ENCODE measurements around the gene BAHCC1.

The BAHCC1 gene

DNA sequence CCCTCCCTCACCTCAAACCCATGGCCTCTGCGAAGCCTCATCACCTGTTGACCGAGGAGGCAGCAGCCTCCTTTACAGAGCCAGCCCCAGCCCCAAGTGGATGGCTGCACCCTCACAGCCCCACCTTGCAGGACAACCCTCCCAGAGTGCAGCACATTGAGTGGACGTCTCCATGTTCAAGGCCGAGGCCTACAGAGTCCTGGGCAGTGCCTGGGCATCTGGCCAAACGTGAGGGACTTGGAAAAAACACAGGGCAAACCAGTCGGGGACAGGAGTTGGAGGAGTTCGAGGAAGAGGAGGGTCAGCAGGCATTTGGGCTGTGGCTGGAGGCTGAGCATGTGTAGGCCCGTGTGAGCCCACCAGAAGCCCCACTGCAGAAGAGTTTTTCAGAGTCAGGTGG lies 77.8 kb downstream of the BAHCC1 start:
- no peak overlapping the region for H3K9ac ChIP-seq
- H3K4me1 ChIP-seq, result peaks cover 87% of the 10 kb centered on the region
- H3K27ac ChIP-seq, result no peak overlapping the region
- H4K20me1 ChIP-seq, result peaks cover 9% of the 10 kb centered on the region
- H3K27me3 ChIP-seq, result no peaks in the 10 kb centered on the region
- TF ChIP-seq Cebpa-rat (IDR thresholded peaks at IDR 0.05), result no peak
- H3K36me3 ChIP-seq, result peaks cover 3% of the 10 kb centered on the region; the same call in 1 of the 2 replicates
- peak overlapping the region; percentile 58 for H3K4me2 ChIP-seq
- no peak overlapping the region for H3K4me3 ChIP-seq
- H3K9me3 ChIP-seq, result no peaks in the 10 kb centered on the region

DNA sequence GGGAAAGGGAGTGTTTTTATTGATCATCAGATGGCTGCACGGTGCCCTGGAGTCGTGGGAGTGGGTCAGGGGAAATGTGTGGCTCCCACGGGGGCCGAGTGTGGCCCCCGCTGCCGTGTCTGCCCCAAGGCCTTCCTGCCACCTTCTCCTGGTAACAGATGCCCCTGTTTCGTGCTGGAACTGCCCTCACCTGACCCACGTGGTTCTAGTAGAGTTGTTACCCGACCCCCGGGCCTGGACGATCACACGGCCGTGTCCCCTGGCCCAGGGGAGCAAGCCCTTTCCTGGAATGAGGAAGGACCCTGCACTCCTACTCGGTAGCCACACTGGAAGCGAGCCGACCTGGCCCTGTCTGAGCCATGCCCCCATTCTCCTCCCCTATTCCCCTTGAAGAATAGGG lies 79.7 kb downstream of the BAHCC1 start:
- H3K27me3 ChIP-seq, result no peaks in the 10 kb centered on the region
- peaks cover 85% of the 10 kb centered on the region for H3K4me1 ChIP-seq
- no peak for TF ChIP-seq Cebpa-rat (IDR thresholded peaks at IDR 0.05)
- peak overlapping the region; percentile 58 for H3K4me2 ChIP-seq
- no peak overlapping the region for H3K4me3 ChIP-seq
- peak overlapping the region; percentile 44; the same call in 1 of the 2 replicates for H3K9ac ChIP-seq
- H3K36me3 ChIP-seq, result no peaks in the 10 kb centered on the region
- H3K9me3 ChIP-seq, result no peaks in the 10 kb centered on the region
- no peaks in the 10 kb centered on the region for H4K20me1 ChIP-seq
- peak overlapping the region; percentile 63 for H3K27ac ChIP-seq

DNA sequence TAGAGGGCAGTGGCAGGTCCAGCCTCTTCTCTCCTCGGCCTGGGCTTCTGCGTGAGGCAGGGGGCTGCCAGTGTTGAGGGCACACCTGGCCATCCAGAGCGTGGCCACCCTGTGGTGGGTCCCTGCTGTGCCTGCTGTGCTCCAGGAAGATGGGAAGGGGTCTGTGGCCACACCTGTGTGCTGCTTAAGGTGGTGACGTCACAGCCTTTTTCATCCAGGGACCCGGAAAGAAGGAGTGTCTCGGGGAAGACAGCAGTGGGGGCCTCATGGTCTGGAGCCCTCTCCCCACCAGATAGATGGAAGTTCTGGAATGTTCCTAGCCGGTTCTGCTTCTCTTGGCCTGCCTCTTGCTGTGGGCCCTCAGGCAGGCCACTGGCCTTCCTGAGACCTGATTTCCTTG lies 80.8 kb downstream of the BAHCC1 start:
- no peak for TF ChIP-seq Cebpa-rat (IDR thresholded peaks at IDR 0.05)
- no peaks in the 10 kb centered on the region for H4K20me1 ChIP-seq
- peaks cover 85% of the 10 kb centered on the region for H3K4me1 ChIP-seq
- H3K36me3 ChIP-seq, result no peaks in the 10 kb centered on the region
- no peaks in the 10 kb centered on the region for H3K27me3 ChIP-seq
- no peak overlapping the region for H3K4me3 ChIP-seq
- H3K9me3 ChIP-seq, result no peaks in the 10 kb centered on the region
- H3K4me2 ChIP-seq, result peak overlapping the region; percentile 58
- no peak overlapping the region for H3K9ac ChIP-seq
- no peak overlapping the region for H3K27ac ChIP-seq

DNA sequence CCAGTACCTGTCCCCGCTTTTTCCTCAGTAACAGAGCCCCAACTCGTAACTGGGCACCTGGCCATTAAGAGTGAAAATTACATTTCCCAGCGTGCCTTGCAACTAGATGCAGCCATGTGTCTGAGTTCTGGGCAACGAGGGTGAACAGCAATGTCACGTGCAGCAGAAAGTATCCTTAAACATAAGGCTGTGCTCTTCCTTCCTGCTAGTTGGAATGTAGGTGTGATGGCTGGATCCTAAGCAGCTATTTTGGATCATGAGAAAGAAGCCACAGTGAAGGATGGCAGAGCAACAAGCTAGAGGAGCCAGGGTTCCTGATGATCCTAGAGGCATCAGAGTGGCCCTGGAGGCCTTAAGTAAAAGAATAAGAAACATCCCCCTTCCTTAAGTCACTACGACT lies 81.4 kb downstream of the BAHCC1 start:
- Histone ChIP-seq H3K27me3 (no peaks in the 10 kb centered on the region), H3K4me2 (no peak overlapping the region), H3K36me3 (no peaks in the 10 kb centered on the region), H3K27ac (no peak overlapping the region), H3K9ac (no peak overlapping the region), H3K4me3 (no peak overlapping the region), H3K9me3 (no peaks in the 10 kb centered on the region), H3K4me1 (peaks cover 83% of the 10 kb centered on the region), H4K20me1 (no peaks in the 10 kb centered on the region)
- no peak for TF ChIP-seq Cebpa-rat (IDR thresholded peaks at IDR 0.05)

DNA sequence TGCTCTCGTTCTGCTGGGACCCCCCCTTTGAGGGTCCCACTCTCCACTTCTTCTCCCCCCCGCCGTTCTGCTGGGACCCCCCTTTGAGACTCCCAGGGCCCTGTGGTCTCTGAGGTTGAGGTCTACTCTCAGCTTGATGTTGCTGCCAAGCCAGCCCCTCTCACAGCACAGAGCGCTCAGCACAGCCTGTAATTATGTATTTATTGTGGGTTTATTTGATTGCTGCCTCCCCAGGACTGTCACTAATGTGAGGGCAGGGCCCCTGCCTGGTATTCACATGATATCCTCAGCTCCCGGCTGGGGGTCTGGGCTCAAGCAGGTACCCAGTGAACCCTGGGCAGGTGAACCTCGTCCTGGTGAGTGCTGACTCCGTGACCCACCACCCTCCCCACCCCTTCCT lies 81.9 kb downstream of the BAHCC1 start:
- Histone ChIP-seq H3K4me1 (peaks cover 83% of the 10 kb centered on the region), H3K9ac (no peak overlapping the region), H3K36me3 (no peaks in the 10 kb centered on the region), H3K4me3 (no peak overlapping the region), H4K20me1 (no peaks in the 10 kb centered on the region), H3K27ac (no peak overlapping the region), H3K4me2 (no peak overlapping the region; the same call in 1 of the 2 replicates), H3K9me3 (no peaks in the 10 kb centered on the region), H3K27me3 (no peaks in the 10 kb centered on the region)
- no peak for TF ChIP-seq Cebpa-rat (IDR thresholded peaks at IDR 0.05)

DNA sequence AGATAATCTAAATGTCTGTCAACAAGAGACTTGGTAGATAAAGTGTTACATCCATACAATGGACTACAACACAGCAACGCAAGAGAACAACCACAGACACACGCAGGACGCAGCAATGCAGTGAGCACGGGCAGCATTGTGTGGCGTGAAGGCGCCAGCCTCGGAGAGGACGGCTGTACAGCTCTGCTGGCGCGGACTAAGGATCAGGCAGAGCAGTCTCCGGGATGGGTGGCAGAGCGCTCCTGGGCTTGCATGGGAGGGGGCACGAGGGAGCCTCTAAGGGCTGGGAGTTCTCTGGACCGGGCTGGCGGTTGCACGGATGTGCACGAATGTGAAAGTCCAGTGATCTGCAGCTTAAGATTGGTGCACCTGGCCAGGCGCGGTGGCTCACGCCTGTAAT lies 82.9 kb downstream of the BAHCC1 start:
- no peak for TF ChIP-seq Cebpa-rat (IDR thresholded peaks at IDR 0.05)
- Histone ChIP-seq H4K20me1 (no peaks in the 10 kb centered on the region), H3K4me2 (no peak overlapping the region), H3K4me3 (no peak overlapping the region), H3K27ac (no peak overlapping the region), H3K4me1 (peaks cover 83% of the 10 kb centered on the region), H3K9me3 (no peaks in the 10 kb centered on the region), H3K9ac (no peak overlapping the region), H3K27me3 (no peaks in the 10 kb centered on the region), H3K36me3 (no peaks in the 10 kb centered on the region)

DNA sequence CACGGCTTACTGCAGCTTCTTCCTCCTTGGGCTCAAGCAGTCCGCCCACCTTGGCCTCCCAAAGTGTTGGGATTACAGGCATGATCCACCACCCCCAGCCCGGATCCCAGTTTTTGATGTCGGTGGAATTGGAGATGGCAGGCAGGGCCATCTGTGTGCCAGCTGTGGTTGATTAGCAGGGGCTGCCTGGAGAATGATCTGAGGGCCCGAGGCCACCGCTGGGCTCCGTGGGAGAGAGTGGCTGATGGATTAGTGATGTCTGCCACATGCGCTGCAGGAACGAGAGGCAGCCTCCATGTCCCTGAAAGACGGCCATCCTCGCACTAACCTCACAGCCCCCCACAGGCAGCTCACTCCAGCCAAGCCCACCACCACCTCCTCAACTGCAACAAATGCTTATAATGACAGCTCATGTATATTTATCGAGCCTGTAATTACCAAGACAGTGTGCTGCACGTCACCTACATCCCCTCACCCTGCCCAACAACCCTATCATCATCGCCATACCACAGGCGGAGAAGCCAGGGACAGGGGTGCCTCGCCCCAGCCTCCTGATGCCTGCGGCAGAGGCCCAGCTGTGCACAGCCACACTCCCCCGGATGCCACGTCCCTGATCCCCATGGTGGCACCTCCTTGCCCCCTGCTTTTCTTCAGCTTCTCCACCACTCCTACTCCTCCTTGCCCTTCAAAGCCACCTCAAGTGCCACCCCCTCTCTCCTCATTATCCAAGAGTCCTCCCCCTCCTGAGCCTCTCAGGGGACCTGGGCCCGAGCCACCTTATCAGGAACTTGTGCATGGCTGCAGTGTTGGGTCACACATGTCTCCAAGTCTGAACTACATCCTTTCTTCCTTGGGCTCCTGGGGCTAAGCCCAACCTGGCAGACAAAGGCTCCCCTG lies 84.2 kb downstream of the BAHCC1 start:
- TF ChIP-seq Cebpa-rat (IDR thresholded peaks at IDR 0.05), result no peak
- Histone ChIP-seq H3K4me1 (peaks cover 80% of the 10 kb centered on the region), H3K4me3 (no peak overlapping the region), H3K27me3 (no peaks in the 10 kb centered on the region), H3K4me2 (peak overlapping the region; percentile 96), H3K36me3 (no peaks in the 10 kb centered on the region), H3K27ac (peak overlapping the region; percentile 99), H4K20me1 (no peaks in the 10 kb centered on the region), H3K9me3 (no peaks in the 10 kb centered on the region), H3K9ac (no peak overlapping the region)

DNA sequence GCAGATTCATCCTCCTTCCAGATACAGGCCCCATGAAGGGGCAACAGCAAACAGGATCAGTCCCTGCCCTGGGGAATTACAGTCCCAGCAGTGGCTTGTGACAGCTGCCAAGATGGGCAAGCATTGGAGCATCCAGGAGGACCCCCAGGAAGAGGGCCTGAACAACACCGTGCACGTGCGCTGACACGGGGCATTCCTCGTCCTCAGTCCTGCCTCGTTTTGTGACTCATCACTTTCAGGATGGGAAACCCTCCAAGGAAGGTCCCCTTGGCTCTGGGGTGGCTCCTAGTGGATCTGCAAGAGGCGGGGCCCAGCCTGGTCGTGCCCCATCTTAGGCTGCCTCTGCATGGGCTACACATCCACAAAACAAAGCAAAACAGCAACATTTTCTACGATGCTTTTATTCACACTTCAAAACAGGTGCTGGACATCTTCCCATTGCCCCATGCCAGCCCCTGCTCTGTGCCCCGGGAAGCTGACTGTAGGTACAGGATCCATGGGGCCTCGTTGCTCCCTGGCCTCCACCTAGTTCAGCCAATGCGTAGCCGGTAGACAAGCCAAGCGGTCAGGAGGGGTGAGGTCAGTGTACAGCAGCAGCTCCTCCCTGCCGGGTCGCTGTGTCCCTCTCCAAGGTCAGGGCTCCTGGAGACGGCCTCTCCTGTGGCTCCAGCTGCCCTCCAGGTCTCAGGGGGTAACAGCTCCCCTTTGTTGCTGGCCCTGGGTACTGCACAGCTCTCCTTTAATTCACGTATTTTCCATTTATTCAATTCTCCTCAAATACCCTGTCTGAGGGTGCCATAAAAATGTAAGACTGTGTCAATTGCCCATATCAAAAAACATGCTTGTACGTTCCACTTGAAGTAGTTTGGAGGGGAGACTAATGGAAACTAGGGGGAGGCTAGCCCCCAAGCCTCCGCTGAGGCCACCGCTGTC lies 85.1 kb downstream of the BAHCC1 start:
- Histone ChIP-seq H3K27ac (peak overlapping the region; percentile 99), H3K4me2 (peak overlapping the region; percentile 96), H4K20me1 (no peaks in the 10 kb centered on the region), H3K9ac (peak overlapping the region; percentile 82), H3K36me3 (no peaks in the 10 kb centered on the region), H3K9me3 (no peaks in the 10 kb centered on the region), H3K27me3 (no peaks in the 10 kb centered on the region), H3K4me1 (peaks cover 80% of the 10 kb centered on the region), H3K4me3 (peak overlapping the region; percentile 67)
- TF ChIP-seq Cebpa-rat (IDR thresholded peaks at IDR 0.05), result no peak

DNA sequence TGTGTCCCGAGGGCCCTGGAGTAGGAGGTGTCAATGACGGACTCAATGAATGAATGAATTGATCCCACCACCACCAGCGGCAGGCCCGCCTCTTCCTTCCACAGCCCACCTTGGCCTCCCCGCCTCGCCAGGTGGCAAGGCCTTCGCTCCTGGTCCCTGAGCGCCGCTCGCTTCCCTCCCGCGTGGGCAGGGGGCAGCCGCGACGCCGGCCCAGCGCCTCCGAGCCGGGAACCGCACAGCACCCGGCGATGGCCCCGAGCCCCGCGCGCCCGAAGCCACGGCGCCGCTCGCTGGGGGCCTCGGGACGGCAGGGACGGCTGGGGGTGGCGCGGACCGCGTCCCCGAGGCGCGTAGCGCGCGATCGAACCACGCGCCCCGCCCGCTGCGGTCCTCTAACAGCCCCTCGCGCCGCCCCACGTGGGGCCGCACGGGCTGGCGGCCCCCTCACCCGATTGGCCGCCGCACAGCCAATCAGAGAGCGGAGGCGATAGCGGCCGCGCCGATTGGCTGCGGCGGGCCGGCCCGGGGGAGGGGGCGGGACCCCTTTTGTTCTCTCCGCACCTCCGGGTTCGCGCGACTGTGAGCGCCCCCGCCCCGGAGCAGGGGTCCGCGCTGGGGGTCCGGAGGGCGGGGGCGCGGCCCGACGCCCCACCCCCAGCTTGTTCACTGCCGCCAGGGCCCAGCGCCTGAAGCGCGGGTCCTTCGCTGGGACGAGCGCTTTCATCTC lies 86.0 kb downstream of the BAHCC1 start:
- peak overlapping the region; percentile 99 for H3K27ac ChIP-seq
- peak overlapping the region; percentile 67 for H3K4me3 ChIP-seq
- peak overlapping the region; percentile 82 for H3K9ac ChIP-seq
- no peaks in the 10 kb centered on the region for H4K20me1 ChIP-seq
- H3K27me3 ChIP-seq, result no peaks in the 10 kb centered on the region
- H3K4me2 ChIP-seq, result peak overlapping the region; percentile 96
- no peak for TF ChIP-seq Cebpa-rat (IDR thresholded peaks at IDR 0.05)
- no peaks in the 10 kb centered on the region for H3K9me3 ChIP-seq
- no peaks in the 10 kb centered on the region for H3K36me3 ChIP-seq
- H3K4me1 ChIP-seq, result peaks cover 80% of the 10 kb centered on the region
